SJSA1 (cell line): ENCODE results near the gene RBM4B. TPM values are rescaled to one million over a fixed set of nuclear protein-coding genes. Genes with fewer than 3 reads are reported as not detected.

Experiments
- DNase-seq, 2 experiments: peaks; one replicate each; pipeline ENCODE4 v3.0.0-alpha.2; 2015 to 2020; ENCODE audit warnings: low spot score in 2 of 2, low read depth in 1 of 2
- H3K27ac ChIP-seq: fragments of 250-450 bp; sonication (Bioruptor Pico); 2 replicates; pipeline ENCODE4 v1.5.1; 2020; ENCODE audit warnings: mild to moderate bottlenecking, moderate library complexity
- H3K27me3 ChIP-seq: fragments of 250-450 bp; sonication (Bioruptor Pico); replicated peaks from 2 replicates; pipeline ENCODE4 v1.5.1; 2020; ENCODE audit warnings: mild to moderate bottlenecking, moderate library complexity
- H3K36me3 ChIP-seq: fragments of 250-450 bp; sonication (Bioruptor Pico); 2 replicates; pipeline ENCODE4 v1.5.1; 2020; ENCODE audit warnings: mild to moderate bottlenecking
- H3K4me1 ChIP-seq: fragments of 250-450 bp; sonication (Bioruptor Pico); replicated peaks from 2 replicates; pipeline ENCODE4 v1.6.1; 2021; ENCODE audit warnings: mild to moderate bottlenecking
- H3K4me3 ChIP-seq: fragments of 250-450 bp; sonication (Bioruptor Pico); 2 replicates; pipeline ENCODE4 v1.5.1; 2020; ENCODE audit warnings: mild to moderate bottlenecking
- H3K9me3 ChIP-seq: fragments of 250-450 bp; sonication (Bioruptor Pico); replicated peaks from 2 replicates; pipeline ENCODE4 v1.5.1; 2020; ENCODE audit warnings: mild to moderate bottlenecking
- total RNA-seq: library from RNA; depleted of rRNA; stranded (reverse); fragments of >200 nt; shearing (Covaris generic); gene quantifications from 2 replicates; pipeline ENCODE4 v1.2.3, GENCODE V29; 2014

The RBM4B gene
- total RNA-seq, 1 experiment from 2014 or later = 47.8 TPM

DNA sequence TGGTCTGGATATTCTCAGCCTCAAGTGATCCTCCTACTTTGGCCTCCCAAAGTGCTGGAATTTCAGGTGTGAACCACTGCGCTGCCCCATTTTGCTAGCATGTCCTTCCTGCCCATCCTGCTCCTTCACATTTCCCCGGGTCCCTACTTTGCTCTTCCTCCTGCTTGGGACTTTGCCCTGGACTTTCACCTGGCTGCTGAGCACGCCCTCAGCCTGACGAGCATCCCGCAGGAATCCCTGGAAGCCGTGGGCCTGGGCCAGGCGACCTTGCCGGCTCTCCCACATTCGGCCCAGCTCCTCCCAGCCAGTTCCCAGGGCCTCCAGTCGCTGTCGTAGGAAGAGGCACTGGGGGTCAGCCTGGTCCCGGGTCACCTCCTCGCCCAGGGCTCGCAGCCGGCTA is 22.6 kb upstream of the RBM4B start:
- H3K27ac ChIP-seq = no peak overlapping the region
- no peak for DNase-seq
- no peaks in the 10 kb centered on the region for H3K4me1 ChIP-seq
- H3K36me3 ChIP-seq = no peaks in the 10 kb centered on the region
- no peak overlapping the region for H3K4me3 ChIP-seq
- H3K27me3 ChIP-seq = no peaks in the 10 kb centered on the region
- no peaks in the 10 kb centered on the region for H3K9me3 ChIP-seq

DNA sequence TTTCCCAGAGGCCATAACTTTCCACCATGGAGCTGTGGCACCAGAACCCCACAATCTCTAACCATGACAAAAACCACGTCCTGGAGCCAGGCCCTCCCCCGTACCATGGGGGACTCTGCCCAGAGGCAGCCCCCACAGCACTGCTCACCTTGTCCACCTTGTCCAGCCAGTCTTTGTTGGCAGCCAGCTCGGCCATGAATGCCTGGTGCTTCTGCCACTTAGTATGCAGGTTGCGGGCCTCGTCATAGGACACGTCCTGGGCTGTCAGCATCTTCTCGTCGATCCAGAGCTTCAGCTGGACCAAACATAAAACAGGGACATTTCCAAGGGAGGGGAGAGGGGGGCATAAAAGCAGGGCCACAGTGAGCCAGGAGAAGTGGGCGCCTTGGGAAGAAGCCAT is 20.8 kb upstream of the RBM4B start:
- Histone ChIP-seq H3K27me3 (no peaks in the 10 kb centered on the region), H3K27ac (no peak overlapping the region), H3K36me3 (no peaks in the 10 kb centered on the region), H3K4me1 (no peaks in the 10 kb centered on the region), H3K9me3 (no peaks in the 10 kb centered on the region), H3K4me3 (no peak overlapping the region)
- DNase-seq = no peak

DNA sequence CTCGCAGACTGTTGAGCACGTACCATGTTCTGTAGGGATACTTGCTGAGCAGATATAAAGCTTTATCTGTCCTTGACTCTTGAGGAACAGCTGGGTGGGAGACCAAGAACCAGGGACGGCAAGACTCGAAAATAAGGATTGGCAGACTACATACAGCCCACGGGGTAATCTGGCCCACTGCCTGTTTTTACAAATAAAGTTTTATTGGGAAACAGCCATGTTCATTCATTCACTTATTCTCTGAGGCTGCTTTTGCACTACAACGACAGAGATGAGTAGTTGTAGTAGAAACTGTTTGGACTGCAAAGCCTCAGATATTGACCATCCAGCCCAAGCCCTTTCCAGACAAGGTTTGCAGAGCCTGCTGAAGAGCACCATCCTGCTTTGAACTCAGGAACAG is 20.3 kb upstream of the RBM4B start:
- Histone ChIP-seq H3K27ac (no peak overlapping the region), H3K4me1 (no peaks in the 10 kb centered on the region), H3K4me3 (no peak overlapping the region), H3K9me3 (no peaks in the 10 kb centered on the region), H3K36me3 (no peaks in the 10 kb centered on the region), H3K27me3 (no peaks in the 10 kb centered on the region)
- DNase-seq = no peak

DNA sequence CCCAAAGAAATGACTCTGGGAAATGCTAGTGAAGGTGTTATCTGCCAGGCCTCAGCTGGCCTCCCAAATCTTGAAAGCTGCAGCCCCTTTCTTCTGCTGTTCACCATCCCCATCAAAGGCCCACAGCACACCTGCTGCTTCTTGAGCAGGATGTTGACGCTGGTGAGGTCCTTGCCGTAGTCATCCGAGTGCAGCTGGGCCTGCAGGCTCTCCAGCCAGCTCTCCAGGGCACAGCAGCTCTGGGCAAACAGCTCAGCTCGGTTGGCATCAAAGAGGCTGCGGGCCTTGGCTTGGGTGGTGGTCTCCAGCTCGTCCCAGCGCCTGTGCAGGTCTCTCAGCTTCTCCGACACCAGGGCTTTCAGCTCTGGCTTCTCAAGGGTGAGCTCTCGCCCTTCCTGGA is 18.5 kb upstream of the RBM4B start:
- no peak overlapping the region for H3K4me3 ChIP-seq
- H3K4me1 ChIP-seq = no peaks in the 10 kb centered on the region
- DNase-seq = no peak
- no peaks in the 10 kb centered on the region for H3K36me3 ChIP-seq
- no peak overlapping the region for H3K27ac ChIP-seq
- no peaks in the 10 kb centered on the region for H3K9me3 ChIP-seq
- H3K27me3 ChIP-seq = no peaks in the 10 kb centered on the region

DNA sequence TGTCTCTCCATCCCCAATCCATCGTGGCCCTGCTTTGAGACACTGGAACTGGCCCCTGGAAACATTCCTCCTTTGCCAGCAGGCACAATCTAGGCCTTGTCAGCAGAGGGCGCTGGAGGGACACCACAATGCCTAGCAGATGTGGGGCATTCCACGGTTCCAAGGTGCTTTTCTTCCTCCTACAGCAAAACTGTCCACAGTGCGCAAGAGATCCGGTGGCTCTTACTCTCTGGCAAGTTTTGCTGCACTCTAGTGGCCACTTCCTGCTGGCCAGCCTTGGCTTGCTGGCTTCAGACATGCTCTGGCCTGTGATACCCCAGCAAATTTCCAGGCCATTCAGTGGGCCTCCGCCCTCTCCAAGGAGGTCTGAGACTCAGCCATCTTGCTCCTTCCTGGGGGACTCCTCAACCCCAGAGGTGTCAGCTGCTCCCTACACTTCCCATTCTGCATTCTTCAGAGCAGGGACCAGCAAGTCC is 17.1 kb upstream of the RBM4B start:
- Histone ChIP-seq H3K9me3 (no peaks in the 10 kb centered on the region), H3K27ac (no peak overlapping the region), H3K36me3 (no peaks in the 10 kb centered on the region), H3K27me3 (no peaks in the 10 kb centered on the region), H3K4me3 (no peak overlapping the region), H3K4me1 (no peaks in the 10 kb centered on the region)
- peak; percentile 94 to 99 for DNase-seq

DNA sequence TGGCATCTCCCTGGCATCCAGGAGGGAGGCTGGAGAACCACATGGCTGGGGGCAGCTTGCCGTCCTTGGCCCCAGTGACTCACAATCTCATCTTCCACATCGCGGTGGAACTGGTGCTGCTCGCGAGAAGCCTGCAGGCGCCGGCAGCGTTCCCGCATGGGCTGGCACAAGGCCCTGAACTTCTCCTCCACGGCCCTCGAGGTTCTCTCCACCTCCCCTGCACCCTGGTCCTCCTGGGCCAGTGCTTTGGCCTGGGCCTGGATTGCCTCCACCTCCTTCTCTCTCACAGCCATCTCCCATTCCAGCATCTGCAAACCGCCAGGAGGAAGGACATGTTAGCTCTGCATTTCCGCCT is 16.3 kb upstream of the RBM4B start:
- Histone ChIP-seq H3K9me3 (no peaks in the 10 kb centered on the region), H3K4me3 (no peak overlapping the region), H3K4me1 (no peaks in the 10 kb centered on the region), H3K36me3 (no peaks in the 10 kb centered on the region), H3K27me3 (no peaks in the 10 kb centered on the region), H3K27ac (no peak overlapping the region)
- no peak for DNase-seq

DNA sequence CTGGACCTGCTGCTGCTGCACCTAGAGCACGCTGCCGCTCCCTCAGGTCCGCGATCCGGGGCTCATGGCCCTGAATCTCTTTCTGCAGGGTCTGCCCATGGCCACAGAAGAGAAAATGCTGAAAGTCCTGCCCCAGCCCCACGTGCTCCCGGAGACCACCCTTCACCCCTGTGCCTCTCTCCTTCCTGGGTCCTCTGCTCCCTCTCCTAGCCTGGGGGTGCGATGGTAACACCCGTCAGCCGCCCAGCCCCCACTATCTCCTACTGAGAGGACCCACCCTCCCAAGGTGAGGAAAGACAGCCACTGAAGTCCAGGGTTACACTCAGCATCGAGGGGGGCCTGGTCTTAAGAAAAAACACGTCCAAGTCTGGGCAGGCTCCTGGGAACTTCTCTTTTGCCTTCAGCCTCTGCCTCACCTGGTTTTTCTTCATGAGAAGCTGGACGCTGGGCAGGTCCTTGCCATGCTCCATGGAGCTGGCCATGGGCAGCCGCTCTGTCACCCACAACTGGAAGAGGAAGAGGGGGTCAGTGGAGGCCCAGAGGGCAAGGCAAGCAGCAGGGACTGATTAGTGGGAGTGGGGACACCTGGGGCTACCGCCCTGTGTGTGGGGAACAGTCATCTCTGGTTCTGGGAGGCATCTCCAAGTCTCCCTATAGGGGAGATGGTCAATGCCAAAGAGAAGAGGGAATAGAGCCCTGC is 15.8 kb upstream of the RBM4B start:
- no peaks in the 10 kb centered on the region for H3K4me1 ChIP-seq
- no peaks in the 10 kb centered on the region for H3K27me3 ChIP-seq
- H3K27ac ChIP-seq = no peak overlapping the region
- no peak for DNase-seq
- no peaks in the 10 kb centered on the region for H3K36me3 ChIP-seq
- H3K4me3 ChIP-seq = no peak overlapping the region
- no peaks in the 10 kb centered on the region for H3K9me3 ChIP-seq

DNA sequence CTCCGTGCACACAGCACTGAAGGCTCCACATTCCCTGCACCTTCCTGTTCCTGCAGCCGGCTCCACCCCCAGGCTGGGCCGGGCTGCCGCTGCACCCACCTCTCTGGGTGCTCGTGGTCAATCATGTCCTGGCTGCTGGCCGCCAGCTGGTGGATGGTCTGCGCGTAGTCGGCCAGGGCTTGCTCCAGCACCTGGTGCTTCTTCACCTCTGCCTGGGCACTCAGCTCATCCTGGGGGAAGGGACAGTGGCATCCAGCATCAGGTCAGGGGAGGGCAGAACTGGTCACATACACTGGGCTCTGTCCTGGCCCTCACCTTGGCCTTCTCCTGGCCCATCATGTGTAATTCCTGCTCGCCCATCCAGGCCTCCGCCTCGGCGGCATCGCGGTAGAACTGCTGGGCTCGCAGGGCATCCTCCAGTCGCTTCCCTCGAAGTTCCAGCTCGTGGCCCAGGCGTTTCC is 15.2 kb upstream of the RBM4B start:
- no peaks in the 10 kb centered on the region for H3K4me1 ChIP-seq

DNA sequence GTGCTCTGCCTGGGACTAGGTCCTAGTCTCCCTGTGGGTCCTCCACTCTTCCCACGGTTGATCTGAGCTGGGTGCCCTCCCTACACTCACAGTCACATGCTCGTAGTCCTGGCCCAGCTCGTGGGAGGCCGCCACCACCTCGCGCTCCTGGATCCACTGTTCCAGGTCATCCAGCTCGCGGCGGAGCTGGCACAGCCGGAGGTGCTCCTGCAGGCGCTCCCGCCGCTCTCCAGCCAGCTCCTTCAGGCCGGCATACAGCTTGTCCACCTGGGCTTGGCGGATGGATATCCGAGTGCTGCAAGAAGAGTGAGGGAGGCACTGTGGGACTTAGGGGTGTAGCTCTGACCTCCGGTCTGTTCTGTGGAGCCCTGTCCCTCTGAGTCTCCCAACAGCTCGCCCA is 14.8 kb upstream of the RBM4B start:
- Histone ChIP-seq H3K4me3 (no peak overlapping the region), H3K27me3 (no peaks in the 10 kb centered on the region), H3K27ac (no peak overlapping the region), H3K9me3 (no peaks in the 10 kb centered on the region), H3K4me1 (no peaks in the 10 kb centered on the region), H3K36me3 (no peaks in the 10 kb centered on the region)
- no peak for DNase-seq

More for the DNA sequence above, 15.2 kb upstream of the RBM4B start:
- DNase-seq = no peak
- Histone ChIP-seq H3K4me3 (no peak overlapping the region), H3K9me3 (no peaks in the 10 kb centered on the region), H3K27me3 (no peaks in the 10 kb centered on the region), H3K36me3 (no peaks in the 10 kb centered on the region), H3K27ac (no peak overlapping the region)

DNA sequence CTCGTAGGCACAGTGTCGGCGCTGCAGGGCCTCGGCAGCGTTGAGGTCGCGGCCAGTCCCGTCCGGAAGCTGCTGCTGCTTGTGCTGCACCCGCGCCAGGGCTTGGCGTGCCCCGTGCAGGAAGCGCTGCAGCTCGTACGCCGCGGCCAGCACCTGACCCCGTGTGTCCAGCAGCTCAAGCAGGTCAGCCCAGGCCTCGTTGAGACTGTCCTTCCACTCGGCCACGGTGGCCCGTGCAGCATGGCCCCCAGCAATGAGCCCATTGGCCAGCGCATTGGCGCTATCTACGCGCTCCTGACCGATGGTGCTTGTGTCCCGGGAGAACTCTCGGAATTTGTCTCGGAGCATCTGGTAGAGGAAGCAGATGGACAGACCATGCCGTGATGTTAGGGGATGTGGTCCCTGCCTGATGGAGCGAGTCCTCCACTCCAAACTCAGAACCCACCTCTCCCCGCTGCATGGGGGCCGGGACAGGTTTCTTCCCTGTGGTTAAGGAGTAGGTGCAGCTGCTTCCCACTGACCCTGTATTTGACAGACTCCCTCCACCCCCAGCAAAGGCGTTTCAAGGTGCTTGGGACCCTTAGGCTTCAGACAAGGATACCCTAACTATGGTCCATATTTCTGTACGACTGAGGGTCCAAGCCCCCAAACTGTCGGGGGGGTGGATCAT is 13.8 kb upstream of the RBM4B start:
- no peak overlapping the region for H3K27ac ChIP-seq
- H3K4me3 ChIP-seq = no peak overlapping the region
- no peaks in the 10 kb centered on the region for H3K36me3 ChIP-seq
- no peaks in the 10 kb centered on the region for H3K27me3 ChIP-seq
- H3K9me3 ChIP-seq = 0 out of 2 replicates have a peak, but pooled peaks cover 3% of the 10 kb centered on the region
- no peaks in the 10 kb centered on the region for H3K4me1 ChIP-seq
- no peak for DNase-seq

DNA sequence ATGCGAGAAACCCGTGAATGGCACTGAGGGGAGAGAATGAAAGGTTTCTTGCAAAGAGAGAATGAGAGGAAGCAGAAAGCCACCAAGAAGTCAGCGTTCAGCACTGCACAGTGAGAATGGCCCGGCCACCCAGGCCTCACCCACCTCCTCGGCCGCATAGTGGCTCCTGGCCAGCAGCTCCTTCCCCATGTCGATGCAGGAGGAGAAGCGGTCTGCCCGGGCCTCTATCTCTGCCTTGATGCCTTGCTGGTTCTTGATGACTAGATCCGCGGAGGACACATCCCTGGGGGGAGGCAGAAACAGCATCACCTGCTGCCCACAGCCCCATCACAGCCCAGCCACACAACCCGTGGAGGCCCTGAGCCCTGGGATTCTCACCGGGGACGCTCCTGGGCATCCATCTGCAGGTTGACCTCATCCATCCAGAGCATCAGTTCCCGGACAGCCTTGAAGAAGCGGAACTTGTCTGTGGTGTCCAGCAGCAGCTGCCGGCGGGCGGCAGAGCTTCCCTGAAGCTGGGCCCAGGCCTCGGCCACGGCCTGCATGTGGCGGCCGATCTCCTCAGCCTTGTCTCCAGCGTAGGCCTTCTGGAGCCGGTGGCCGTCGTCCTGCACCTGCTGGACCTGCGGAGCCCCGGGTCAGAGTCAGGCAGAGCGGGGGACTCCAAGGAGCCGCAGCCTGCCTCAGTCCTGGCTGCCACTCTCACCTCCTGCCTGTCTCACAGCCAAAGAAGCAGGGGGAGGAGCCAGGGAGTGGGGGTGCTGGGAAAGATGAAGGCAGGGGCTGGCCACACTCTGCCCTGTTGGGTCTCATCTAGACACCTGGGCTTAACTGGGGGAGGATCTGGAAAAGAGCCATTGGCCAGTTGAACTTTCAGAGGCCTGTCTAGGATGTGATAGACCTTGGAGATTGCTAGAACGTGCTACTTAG is 12.2 kb upstream of the RBM4B start:
- Histone ChIP-seq H3K4me1 (no peaks in the 10 kb centered on the region), H3K4me3 (no peak overlapping the region), H3K9me3 (0 out of 2 replicates have a peak, but pooled peaks cover 3% of the 10 kb centered on the region), H3K27ac (no peak overlapping the region), H3K27me3 (no peaks in the 10 kb centered on the region), H3K36me3 (no peaks in the 10 kb centered on the region)
- no peak for DNase-seq

DNA sequence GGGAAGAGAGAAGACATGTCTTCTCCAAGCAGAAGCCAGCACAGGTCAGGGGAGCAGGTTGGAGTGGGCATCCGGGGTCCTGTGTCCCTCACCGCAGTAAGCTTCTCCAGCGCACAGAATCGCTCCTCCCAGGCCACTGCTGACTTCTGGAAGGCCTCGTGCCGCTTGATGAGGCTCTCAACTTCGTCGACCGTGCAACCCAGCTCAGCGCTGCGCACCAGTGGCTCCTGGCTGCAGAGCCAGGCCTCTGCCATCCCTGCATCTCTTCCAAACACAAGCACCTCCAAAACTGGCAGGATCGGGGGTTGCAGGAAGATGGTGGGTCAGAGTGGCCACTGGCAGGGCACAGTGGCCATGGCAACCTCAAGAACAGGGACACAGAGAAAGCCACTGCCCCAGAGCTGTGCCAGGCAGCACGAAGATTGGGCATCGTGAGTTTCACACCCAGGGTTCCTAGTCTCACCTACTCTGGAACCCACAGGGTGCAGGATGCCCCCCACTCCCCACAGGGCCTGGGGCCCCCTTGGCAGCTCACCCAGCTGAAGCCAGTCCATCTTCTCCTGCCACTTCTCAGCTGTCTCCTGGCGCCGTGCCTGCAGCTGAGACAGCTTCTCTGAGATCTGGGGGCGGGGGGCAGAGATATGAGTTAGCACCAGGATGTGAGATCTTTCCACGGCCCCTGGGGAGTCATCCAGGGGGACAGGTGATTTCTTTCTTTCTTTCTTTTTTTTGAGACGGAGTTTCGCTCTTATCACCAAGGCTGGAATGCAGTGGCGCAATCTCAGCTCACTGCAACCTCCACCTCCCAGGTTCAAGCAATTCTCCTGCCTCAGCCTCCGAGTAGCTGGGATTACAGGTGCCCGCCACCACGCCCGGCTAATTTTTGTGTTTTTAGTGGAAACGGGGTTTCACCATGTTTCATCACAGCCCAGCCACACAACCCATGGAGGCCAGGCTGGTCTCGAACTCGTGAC is 11.2 kb upstream of the RBM4B start:
- DNase-seq = no peak
- H3K27me3 ChIP-seq = no peaks in the 10 kb centered on the region
- no peak overlapping the region for H3K27ac ChIP-seq
- 0 out of 2 replicates have a peak, but pooled peaks cover 3% of the 10 kb centered on the region for H3K9me3 ChIP-seq
- no peak overlapping the region for H3K4me3 ChIP-seq
- H3K36me3 ChIP-seq = no peaks in the 10 kb centered on the region
- no peaks in the 10 kb centered on the region for H3K4me1 ChIP-seq

DNA sequence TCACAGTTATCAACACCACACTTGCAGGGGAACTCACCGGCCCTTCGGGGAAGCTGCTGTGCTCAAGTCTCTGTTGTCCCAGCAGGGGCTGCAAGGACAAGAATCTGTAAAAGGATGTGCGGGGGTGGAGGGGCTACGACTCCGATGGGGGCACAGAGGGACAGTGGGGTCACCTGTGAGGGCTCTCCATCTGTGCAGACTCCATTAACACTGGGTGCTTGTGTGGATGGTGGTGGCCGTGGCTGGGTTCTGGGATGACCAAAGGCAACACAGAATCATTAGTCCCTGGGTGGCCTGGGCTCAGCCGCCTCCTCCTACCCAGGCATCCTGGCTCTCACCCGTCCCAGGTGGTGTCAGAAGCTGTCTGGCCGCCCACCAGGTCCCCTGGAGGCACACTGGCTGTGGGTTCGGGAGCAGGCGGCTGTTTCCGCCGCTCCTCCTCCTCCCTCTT is 10.2 kb upstream of the RBM4B start:
- Histone ChIP-seq H3K4me3 (no peak overlapping the region), H3K27me3 (no peaks in the 10 kb centered on the region), H3K4me1 (no peaks in the 10 kb centered on the region), H3K9me3 (0 out of 2 replicates have a peak, but pooled peaks cover 3% of the 10 kb centered on the region), H3K27ac (no peak overlapping the region), H3K36me3 (no peaks in the 10 kb centered on the region)
- no peak for DNase-seq
